Neural cell (in vitro differentiated cells): ENCODE results near the gene SLC17A2. TPM values are rescaled to one million over a fixed set of nuclear protein-coding genes. Genes with fewer than 3 reads are reported as not detected.

ENCODE experiments used
- H2AFZ ChIP-seq: fragments of 200-600, 300-800 bp; sonication (generic), shearing (Covaris generic); 2 replicates; pipeline ENCODE4 v1.6.0; 2014; ENCODE audit warnings: low read depth, mild to moderate bottlenecking, antibody characterized with exemption, low read length, moderate library complexity
- H3F3A ChIP-seq: fragments of 200-600 bp; shearing (Covaris generic); 2 replicates; pipeline ENCODE4 v1.6.1; 2016; ENCODE audit warnings: mild to moderate bottlenecking, moderate library complexity, mixed read lengths, antibody characterized with exemption, low read length; ENCODE audit not compliant: insufficient read depth, poor library complexity, severe bottlenecking
- H3K27ac ChIP-seq: fragments of 200-600, 300-800 bp; sonication (generic), shearing (Covaris generic); 2 replicates; pipeline ENCODE4 v1.5.1; 2014; ENCODE audit warnings: mild to moderate bottlenecking, low read length, moderate library complexity
- H3K27me3 ChIP-seq: fragments of 300-800, 200-600 bp; sonication (generic), shearing (Covaris generic); 2 replicates; pipeline ENCODE4 v1.6.0; 2014; ENCODE audit warnings: mild to moderate bottlenecking, low read depth, low read length, moderate library complexity; ENCODE audit not compliant: insufficient read depth
- H3K36me3 ChIP-seq: fragments of 300-800, 200-600 bp; sonication (generic), shearing (Covaris generic); 2 replicates; pipeline ENCODE4 v1.5.1; 2014; ENCODE audit warnings: mild to moderate bottlenecking, antibody characterized with exemption, low read length, moderate library complexity; ENCODE audit not compliant: insufficient read depth
- H3K4me2 ChIP-seq: fragments of 300-800, 200-600 bp; sonication (generic), shearing (Covaris generic); 2 replicates; pipeline ENCODE4 v1.6.0; 2014; ENCODE audit warnings: mild to moderate bottlenecking, low read length
- H3K4me3 ChIP-seq: fragments of 300-800, 200-600 bp; sonication (generic), shearing (Covaris generic); 2 replicates; pipeline ENCODE4 v1.5.1; 2014; ENCODE audit warnings: mild to moderate bottlenecking, low read length, moderate library complexity
- H3K79me2 ChIP-seq: fragments of 200-600 bp; shearing (Covaris generic); replicated peaks from 2 replicates; pipeline ENCODE4 v1.6.0; 2014; ENCODE audit warnings: mild to moderate bottlenecking, low read length, moderate library complexity; ENCODE audit not compliant: insufficient read depth
- H3K9ac ChIP-seq: fragments of 300-800, 200-600 bp; sonication (generic), shearing (Covaris generic); 2 replicates; pipeline ENCODE4 v1.6.1; 2016; ENCODE audit warnings: mild to moderate bottlenecking, low read length, mixed read lengths
- H3K9me2 ChIP-seq: fragments of 200-600 bp; shearing (Covaris generic); 2 replicates; pipeline ENCODE4 v1.6.1; 2016; ENCODE audit warnings: mild to moderate bottlenecking, low read length, mixed read lengths; ENCODE audit not compliant: insufficient read depth
- H3K9me3 ChIP-seq: fragments of 200-600, 300-800 bp; sonication (generic), shearing (Covaris generic); 2 replicates; pipeline ENCODE4 v1.6.1; 2016; ENCODE audit warnings: mild to moderate bottlenecking, mixed run types, low read length, moderate library complexity, mixed read lengths
- H4K20me1 ChIP-seq: fragments of 200-600 bp; shearing (Covaris generic); 2 replicates; pipeline ENCODE4 v1.6.1; 2016; ENCODE audit warnings: mild to moderate bottlenecking, mixed run types; ENCODE audit not compliant: insufficient read depth
- CTCF ChIP-seq: fragments of 450-650 bp; IDR thresholded peaks from 2 replicates; pipeline ENCODE4 v1.5.1; 2014; ENCODE audit warnings: antibody characterized with exemption, mild to moderate bottlenecking, moderate library complexity; ENCODE audit not compliant: poor library complexity, severe bottlenecking
- EP300 ChIP-seq: fragments of 450-650 bp; conservative IDR thresholded peaks from 2 replicates; pipeline ENCODE4 v1.6.1; 2014; ENCODE audit warnings: antibody characterized with exemption, mild to moderate bottlenecking, moderate library complexity; ENCODE audit not compliant: poor library complexity, severe bottlenecking
- EZH2 ChIP-seq: fragments of 200-600, 300-800 bp; shearing (Covaris generic), sonication (generic); IDR thresholded peaks from 2 replicates; pipeline ENCODE4 v1.6.1; 2014; ENCODE audit warnings: antibody characterized with exemption, low read length, borderline replicate concordance, mild to moderate bottlenecking; ENCODE audit not compliant: insufficient read depth, poor library complexity, severe bottlenecking
- MXI1 ChIP-seq: fragments of 450-650 bp; conservative IDR thresholded peaks from 2 replicates; pipeline ENCODE4 v1.6.1; 2014; ENCODE audit warnings: antibody characterized with exemption, mild to moderate bottlenecking; ENCODE audit not compliant: poor library complexity, severe bottlenecking
- POLR2AphosphoS5 ChIP-seq: IDR thresholded peaks from 2 replicates; pipeline ENCODE4 v1.6.1; 2012
- RAD21 ChIP-seq: fragments of 450-650 bp; conservative IDR thresholded peaks from 2 replicates; pipeline ENCODE4 v1.6.1; 2014; ENCODE audit warnings: antibody characterized with exemption, mild to moderate bottlenecking, moderate library complexity
- REST ChIP-seq: IDR thresholded peaks from 2 replicates; pipeline ENCODE4 v1.6.1; 2012; ENCODE audit warnings: borderline replicate concordance
- SMC3 ChIP-seq: fragments of 450-650 bp; conservative IDR thresholded peaks from 2 replicates; pipeline ENCODE4 v1.6.1; 2014; ENCODE audit warnings: antibody characterized with exemption, mild to moderate bottlenecking, moderate library complexity; ENCODE audit not compliant: poor library complexity
- TAF1 ChIP-seq: IDR thresholded peaks from 2 replicates; pipeline ENCODE4 v1.6.1; 2012; ENCODE audit warnings: low read depth
- polyA plus RNA-seq: library from polyadenylated mRNA; depleted of rRNA; stranded (reverse); fragments of >200 nt; gene quantifications from 2 replicates; pipeline ENCODE4 v1.2.3, GENCODE V29; 2014

The SLC17A2 gene
- polyA plus RNA-seq, 1 donor from 2014 or later, result not detected

- TF ChIP-seq POLR2AphosphoS5, result no peak
- TF ChIP-seq TAF1, result no peak
- TF ChIP-seq SMC3, result no peak
- no peak for TF ChIP-seq EZH2
- no peak for TF ChIP-seq EP300
- TF ChIP-seq CTCF, result no peak
- no peak for TF ChIP-seq REST
Measured at GRCh38 chr6:25888626-25889025, 41.9 kb downstream of the SLC17A2 start.

GRCh38 chr6:25886066-25886465, 44.4 kb downstream of the SLC17A2 start:
- H3K9ac ChIP-seq, result no peak overlapping the region
- no peaks in the 10 kb centered on the region for H3K36me3 ChIP-seq
- no peaks in the 10 kb centered on the region for H3F3A ChIP-seq
- no peaks in the 10 kb centered on the region for H3K9me3 ChIP-seq
- no peaks in the 10 kb centered on the region for H3K79me2 ChIP-seq
- no peak overlapping the region for H3K4me3 ChIP-seq
- no peaks in the 10 kb centered on the region for H3K27me3 ChIP-seq
- H3K4me2 ChIP-seq, result no peak overlapping the region
- no peak overlapping the region for H3K27ac ChIP-seq
- H4K20me1 ChIP-seq, result no peaks in the 10 kb centered on the region
- no peak overlapping the region for H2AFZ ChIP-seq
- no peak for TF ChIP-seq TAF1
- no peak for TF ChIP-seq EP300
- no peak for TF ChIP-seq EZH2
- no peak for TF ChIP-seq SMC3
- TF ChIP-seq MXI1, result no peak
- no peak for TF ChIP-seq RAD21
- no peak for TF ChIP-seq REST
- TF ChIP-seq POLR2AphosphoS5, result no peak
- TF ChIP-seq CTCF, result no peak
- H3K9me2 ChIP-seq, result no peaks in the 10 kb centered on the region

More at GRCh38 chr6:25888626-25889025, 41.9 kb downstream of the SLC17A2 start:
- Histone ChIP-seq H3K27ac (no peak overlapping the region), H4K20me1 (no peaks in the 10 kb centered on the region), H2AFZ (no peak overlapping the region), H3K9me3 (no peaks in the 10 kb centered on the region), H3F3A (no peaks in the 10 kb centered on the region), H3K4me2 (no peak overlapping the region), H3K9ac (no peak overlapping the region), H3K27me3 (no peaks in the 10 kb centered on the region), H3K9me2 (no peaks in the 10 kb centered on the region), H3K4me3 (no peak overlapping the region), H3K36me3 (no peaks in the 10 kb centered on the region), H3K79me2 (no peaks in the 10 kb centered on the region)
